ENCODE measurements around the gene PPDPF.
A peak's percentile ranks its signal among the peaks of the same experiment; 100 is the strongest.

The PPDPF gene

GRCh38 chr20:63539092-63539430, 18.5 kb downstream of the PPDPF start:
- DNase-seq: no peak

DNA sequence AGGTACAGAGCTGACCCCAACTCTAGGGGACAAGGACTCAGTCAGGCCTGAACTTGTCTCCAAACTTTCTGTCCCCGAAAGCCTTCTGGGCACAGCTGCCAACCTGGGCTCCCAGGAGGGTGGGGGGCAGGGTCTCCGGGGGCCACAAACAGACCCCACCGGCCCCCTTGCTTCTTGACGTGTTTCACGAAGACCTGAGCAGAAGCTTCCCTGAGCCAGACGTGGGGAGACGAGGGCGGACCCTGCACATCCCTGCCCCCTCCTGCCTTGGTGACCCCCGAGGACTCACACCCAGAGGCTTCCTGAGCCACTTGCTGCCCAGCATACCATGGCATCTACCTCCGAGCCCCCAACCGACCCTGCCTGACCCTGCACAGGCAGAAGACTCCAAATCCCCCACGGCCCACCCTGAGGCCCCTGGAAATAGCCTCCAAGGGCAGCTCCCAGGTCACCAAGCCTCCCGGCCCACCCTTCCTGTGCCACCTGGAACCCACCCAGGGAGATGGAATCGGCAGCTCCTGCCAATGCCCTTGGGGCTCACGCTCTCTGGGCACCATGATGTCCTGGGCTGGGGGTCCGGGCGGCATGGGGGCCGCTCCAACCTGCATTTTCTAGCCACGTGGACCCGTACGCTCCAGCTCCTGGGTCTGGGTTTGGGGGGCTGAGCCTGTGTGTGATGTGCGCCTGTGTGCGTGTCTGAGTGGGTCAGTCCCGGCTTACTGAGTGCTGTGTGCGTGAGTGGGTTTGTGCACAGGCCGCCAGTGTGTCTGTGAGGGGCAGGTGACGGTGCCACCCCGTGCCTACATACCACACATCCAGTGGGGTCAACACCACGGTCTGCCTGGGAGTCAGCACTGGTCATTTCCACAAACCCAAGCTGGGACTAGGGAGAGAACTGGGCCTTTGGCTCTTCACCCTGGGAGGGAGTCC, 19.1 kb downstream of the PPDPF start:
- DNase-seq: no peak

DNA sequence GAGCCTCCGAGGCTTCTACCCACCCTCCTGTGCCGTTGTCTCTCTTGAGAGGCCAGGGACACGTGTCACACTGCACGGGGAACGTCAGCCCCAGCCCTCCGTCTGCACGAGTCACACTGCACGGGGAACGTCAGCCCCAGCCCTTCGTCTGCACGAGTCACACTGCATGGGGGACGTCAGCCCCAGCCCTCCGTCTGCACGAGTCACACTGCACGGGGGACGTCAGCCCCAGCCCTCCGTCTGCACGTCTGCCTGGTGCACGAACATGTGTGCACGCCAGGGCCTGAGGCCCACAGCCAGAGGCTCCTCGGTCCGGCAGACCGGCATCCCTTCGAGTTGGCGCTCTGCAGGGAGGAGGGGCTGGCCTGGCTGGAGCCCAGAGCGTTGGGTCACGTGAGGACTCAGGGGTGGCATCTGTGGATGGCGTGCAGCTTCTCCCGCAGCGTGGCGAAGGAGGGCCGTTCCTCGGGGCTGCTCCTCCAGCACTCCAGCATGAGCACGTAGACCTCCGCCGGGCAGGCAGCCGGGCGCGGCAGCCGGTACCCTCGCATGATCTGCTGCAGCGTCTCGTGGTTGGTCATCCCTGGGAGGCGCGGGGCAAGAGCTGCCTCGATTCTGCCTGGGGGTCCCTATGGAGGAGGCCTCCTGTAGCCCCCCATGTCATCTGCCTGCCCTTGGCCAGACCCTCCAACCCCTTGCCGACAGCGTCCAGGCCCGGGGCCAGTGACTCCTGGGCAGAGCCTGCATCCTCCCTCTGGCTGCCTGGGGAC, 20.0 kb downstream of the PPDPF start:
- DNase-seq: no peak

DNA sequence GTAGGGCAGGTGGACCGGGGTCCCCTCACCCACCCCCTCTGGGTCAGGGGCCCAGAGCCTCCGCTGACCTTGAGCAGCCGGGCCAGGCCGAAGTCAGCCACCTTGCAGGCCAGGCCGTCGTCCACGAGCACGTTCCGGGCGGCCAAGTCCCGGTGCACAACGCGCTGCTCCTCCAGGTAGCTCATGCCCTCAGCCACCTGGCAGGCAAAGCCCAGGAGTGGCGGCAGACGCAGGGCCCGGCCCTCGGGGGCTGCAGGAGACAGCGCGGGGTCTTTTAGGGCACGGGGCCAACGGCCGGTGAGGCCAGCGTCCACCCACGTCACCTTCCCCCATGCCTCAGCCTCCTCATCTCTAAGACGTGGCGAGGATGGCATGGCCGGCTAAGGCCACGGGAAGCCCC, 20.8 kb downstream of the PPDPF start:
- no peak for DNase-seq

DNA sequence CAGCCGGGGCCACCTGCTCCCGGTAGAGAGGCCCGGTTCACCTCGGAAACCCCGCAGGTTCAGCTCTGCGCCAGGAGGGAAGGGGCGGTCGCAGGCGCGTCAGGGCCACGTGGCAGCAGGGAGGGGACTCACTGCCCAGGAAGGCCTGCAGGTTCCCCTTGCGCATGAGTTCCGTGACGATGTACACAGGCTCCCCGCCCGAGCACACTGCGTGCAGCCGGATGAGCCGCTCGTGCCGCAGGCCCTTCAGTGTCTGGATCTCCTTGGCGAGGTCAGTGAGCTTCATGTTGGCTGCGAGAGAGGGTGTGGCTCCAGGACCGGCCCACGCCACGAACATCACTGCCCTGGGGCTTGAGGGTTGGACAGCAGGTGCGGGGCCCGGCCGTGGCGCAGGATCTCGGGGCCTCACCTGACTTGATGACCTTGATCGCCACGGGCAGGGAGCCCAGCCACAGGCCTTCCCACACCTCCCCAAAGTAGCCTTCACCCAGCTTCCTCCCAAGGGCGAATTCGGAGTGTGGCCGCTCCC, 21.5 kb downstream of the PPDPF start:
- DNase-seq: no peak

DNA sequence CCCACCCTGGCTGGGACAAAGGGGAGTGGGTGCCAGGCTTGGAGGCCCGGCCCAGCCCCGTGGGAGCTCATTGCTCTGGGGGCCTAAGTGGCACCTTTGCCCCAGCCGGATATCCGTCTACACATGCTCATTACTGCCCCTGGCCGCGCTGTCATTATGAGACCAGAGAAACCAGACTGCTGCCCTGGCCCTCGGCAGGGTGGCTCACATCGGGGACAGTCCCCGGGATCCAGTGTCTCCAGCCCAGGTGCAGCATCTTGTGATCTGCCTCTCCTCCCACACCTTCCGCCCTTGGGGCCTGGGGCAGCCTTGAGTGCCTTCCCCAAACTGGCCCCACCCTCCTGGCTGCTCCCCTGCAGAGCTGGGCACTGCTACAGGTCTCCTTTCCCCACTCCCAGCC, 22.1 kb downstream of the PPDPF start:
- DNase-seq: no peak

DNA sequence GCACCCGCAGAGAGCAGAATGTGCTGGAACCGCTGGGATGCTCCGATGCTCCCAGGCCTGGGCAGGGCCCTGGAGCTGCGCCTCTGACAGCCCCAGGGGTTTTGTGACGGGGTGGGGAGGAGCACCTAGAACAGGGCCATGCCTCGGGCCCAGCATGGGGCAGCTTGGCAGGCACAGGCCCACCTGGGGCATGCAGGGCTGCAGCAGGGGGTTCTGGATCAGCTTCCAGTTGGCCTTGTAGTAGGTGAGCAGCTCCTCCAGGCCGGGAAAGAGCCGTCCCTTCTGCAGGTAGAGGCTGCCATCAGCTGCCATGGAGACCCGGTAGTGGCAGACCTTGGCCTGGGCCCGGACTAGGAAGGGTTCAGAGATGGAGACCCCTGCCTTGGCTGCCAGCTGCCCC, 22.6 kb downstream of the PPDPF start:
- DNase-seq: no peak

- no peak for DNase-seq
Measured at GRCh38 chr20:63543733-63544132, 23.2 kb downstream of the PPDPF start.

DNA sequence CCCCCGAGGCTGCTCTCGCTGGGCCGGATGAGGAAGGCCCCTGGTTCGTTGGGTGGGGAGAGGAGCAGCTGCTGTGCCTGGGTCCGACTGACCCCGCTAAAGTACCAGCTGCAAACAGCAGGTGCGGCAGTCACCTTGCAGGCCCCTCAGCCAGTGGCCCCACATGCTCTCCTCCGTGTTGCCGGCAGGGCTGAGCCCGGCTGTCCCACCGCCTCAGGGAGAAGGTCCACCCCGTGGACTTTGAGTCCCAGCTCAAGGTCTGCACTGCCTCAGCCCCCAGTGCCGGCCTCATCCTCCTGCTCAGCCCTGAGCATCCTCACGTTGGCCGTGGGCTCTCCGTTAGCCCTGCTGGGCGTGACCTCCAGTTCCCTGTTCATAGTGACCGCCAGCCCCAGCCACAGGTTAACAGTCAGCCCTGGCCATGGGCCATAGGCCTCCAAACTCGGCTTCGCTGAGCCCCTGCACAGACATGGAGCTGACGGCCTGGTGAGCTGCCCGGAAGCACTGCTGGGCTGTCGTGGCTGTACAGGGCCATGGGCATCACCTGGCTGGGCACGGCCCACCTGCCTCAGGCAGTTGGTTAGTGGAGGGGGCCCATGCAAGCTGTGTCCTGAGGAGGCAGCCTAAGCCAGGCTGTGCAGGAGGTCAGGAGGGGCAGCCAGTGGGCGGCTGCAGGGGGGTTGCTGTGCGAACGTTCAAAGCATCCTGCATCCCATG, 23.8 kb downstream of the PPDPF start:
- DNase-seq: no peak

- DNase-seq: no peak
Measured at GRCh38 chr20:63544958-63545516, 24.5 kb downstream of the PPDPF start.

DNA sequence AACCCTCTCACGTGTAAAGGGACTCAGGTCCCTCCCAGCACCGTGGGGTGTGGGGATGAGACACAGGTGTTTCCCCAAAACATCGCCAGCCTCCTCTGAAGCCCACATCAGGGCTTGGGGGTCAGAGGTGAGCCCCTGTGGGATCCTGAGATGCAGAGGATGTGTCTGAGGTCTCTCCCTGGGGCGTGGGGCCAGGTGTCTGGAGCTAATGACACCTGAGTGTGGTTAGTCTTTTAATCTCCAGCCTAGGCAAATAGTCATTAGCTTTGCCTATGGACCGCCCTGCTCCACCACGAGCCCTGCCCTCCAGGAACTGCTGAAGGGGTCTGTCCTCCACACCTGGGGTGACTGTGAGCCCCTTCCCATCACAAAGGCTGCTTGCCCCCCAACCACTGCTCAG, 25.2 kb downstream of the PPDPF start:
- DNase-seq: no peak

DNA sequence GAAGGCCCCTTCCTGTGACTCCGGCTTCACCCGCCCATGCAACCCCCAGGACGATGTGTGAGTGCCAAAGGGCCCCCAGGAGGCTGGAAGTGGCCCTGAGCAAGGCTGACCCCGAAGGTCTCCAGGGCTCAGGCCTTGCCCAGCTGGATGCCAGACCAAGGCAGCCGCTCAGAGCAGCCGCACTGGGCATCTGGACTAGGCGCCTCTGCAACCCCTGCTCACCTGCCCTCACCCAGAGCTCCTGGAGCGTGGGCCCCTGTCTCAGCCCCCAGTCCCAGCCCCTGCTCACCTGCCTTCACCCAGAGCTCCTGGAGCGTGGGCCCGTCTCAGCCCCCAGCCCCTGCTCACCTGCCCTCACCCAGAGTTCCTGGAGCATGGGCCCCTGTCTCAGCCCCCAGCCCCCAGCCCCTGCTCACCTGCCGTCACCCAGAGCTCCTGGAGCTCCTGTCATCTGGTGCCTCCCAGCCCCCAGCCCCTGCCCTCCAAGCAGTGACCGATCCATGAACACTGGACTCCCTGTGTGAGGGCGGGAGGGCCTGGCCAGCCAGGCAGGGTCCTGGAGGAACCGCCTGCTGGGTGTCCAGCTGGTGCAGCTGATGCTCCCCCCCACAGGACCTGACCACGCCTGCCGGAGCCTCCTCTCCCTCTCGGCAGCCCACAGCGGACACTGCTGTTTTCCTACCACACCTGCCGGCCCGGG, 25.8 kb downstream of the PPDPF start:
- DNase-seq: no peak

DNA sequence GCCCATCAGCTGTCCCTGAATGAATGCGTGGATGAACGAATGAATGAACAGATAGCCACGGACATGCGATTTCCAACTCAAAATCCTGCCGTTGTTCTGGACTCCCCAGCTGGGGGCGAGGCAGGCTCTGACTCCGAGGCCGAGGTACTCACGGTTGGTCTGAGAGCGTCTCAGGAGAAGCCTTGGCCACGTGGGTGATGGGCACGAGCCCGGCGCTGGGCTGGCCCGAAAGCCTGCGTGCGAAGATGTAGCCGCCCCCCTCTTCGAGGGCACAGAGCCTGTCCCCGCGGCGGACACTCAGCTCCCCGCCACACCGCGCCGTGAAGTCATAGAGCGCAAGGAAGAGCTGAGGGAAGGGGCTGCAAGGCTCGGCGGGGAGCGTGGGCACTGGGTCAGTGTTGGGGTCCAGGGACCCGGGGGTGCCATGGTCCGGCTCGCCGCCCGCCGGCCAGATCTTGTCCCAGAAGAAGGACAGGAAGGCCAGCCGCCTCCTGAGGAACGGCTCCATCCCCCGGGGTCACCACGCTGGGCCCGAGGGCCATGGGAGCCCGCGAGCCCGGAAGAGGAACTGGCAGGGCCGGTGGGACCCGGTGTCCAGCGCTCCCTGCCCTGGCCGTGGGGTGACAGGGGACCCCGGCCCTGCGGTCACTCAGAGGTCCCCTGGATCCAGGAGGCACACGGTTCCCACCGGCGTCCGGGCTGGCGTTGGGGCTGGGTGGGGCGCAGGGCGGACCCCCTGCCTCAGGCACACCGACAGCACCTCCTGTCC, 26.6 kb downstream of the PPDPF start:
- DNase-seq: no peak

DNA sequence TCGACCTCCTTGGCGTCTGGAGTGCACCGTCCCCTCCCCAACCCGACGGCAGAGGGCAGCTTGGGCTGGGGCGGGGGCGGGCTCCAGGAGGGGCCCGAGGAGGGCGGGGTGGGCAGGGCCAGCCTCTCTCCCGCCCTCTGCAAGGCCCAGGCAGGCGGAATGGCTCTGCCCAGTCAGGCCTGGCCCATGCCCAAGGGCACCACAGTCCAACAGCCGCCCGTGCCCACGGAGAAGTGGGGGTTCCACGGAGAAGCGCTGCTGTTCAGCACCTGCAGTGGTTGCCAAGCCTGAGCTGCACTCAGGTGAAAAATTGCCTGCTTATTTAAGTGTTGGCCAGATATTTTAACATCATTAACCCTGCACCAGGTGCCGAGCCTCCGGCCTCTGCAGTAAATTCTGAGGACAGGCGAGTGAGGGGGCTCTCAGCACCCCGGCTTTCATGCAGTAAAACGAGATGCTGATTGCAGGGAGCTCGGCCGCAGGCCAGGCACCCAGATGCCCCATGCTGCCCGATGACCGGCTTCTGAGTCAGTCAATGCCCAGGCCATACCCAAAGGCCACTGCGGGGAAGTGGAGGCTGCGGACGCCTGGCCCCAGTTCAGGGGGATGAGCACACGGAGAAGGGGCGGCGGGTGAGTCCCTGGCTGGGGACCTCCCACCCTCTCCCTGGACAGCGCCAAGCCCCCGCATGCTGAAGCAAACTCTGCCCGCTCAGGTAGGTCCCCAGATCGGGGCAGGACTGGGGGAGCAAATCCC, 27.3 kb downstream of the PPDPF start, which contains the start of gene SRMS:
SRMS (minus strand) TSS at position 25 of the 756 bp plus-strand sequence. CDS start 286 bp downstream, outside the sequence.
- DNase-seq: no peak

DNA sequence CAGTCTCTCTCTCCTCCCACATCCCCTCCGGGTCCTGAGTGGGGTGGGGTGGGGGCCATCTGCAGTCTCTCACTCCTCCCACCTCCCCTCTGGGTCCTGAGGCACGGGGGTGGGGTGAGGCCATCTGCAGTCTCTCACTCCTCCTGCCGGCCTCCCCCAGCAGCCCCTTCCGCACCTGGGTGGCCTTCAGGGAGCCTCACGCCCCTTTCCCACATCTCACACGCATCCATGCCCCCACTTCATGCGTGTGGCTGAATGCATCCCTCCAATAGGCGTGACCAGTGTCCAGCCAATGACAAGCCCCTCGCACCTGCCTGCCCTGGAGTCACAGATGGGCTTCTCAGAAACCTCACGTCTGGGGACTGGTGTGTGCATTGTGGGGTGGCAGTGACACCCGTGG, 28.0 kb downstream of the PPDPF start:
- DNase-seq: no peak

GRCh38 chr20:63549019-63549418, 28.5 kb downstream of the PPDPF start:
- no peak for DNase-seq

- no peak for DNase-seq
Measured at GRCh38 chr20:63549679-63550282, 29.2 kb downstream of the PPDPF start.

DNA sequence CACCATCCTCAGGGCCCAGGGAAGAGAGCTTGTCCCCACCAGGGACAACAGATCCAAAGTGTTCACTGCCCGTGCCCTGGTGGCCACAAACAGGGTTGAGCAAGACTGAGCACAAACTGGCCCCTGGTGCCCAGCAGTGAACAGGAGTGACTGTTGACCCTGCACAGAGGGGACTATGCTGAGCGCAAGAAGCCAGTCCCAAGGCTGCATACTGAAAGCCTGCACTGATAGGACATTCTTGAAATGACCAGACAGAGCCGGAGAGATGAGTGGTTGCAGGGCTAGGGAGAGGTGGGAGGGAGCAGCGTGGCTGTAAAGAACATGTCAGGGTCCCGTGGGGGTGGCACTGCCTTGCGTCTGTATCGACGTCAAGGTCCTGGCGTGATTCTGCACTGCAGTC, 30.5 kb downstream of the PPDPF start:
- no peak for DNase-seq

GRCh38 chr20:63552481-63553249, 32.1 kb downstream of the PPDPF start:
- DNase-seq: peak in 1 of 2 donors; percentile 25
